Neural cell (in vitro differentiated cells): ENCODE data around the gene PBX1.

ENCODE experiments used
- CTCF ChIP-seq: fragments of 450-650 bp; IDR thresholded peaks from 2 replicates; pipeline ENCODE4 v1.5.1; 2014; ENCODE audit warnings: antibody characterized with exemption, mild to moderate bottlenecking, moderate library complexity; ENCODE audit not compliant: poor library complexity, severe bottlenecking
- EZH2 ChIP-seq: fragments of 200-600, 300-800 bp; shearing (Covaris generic), sonication (generic); IDR thresholded peaks from 2 replicates; pipeline ENCODE4 v1.6.1; 2014; ENCODE audit warnings: antibody characterized with exemption, low read length, borderline replicate concordance, mild to moderate bottlenecking; ENCODE audit not compliant: insufficient read depth, poor library complexity, severe bottlenecking
- POLR2AphosphoS5 ChIP-seq: IDR thresholded peaks from 2 replicates; pipeline ENCODE4 v1.6.1; 2012
- REST ChIP-seq: IDR thresholded peaks from 2 replicates; pipeline ENCODE4 v1.6.1; 2012; ENCODE audit warnings: borderline replicate concordance

- TF ChIP-seq CTCF (no peak), POLR2AphosphoS5 (no peak), EZH2 (no peak), REST (no peak)
These were observed 172.3 kb downstream of the PBX1 start for GRCh38 chr1:164731161-164731876.
